ENCODE measurements around the gene RTN4R. TPM values are rescaled to one million over a fixed set of nuclear protein-coding genes. Genes with fewer than 3 reads are reported as not detected.
"Not testable (repeated sequence)": the region's sequence is repeated elsewhere in the genome, so short reads cannot be mapped to it uniquely, and the experiment has no call there.

The RTN4R gene
- total RNA-seq, 4 donors from 2014 or later: 2.5 to 6.9 (median 3.6) TPM

GRCh38 chr22:20264614-20265452, 3.3 kb downstream of the RTN4R start:
- Histone ChIP-seq H3K27ac (peak overlapping the region in 1 of 4 donors; percentile 51), H3K27me3 (peaks cover 0 to 16% of the 10 kb centered on the region in 2 donors), H3K4me1 (peaks cover 0 to 29% (median 8%) of the 10 kb centered on the region in 4 donors), H3K36me3 (no peaks in the 10 kb centered on the region), H3K4me3 (no peak overlapping the region), H3K9me3 (no peaks in the 10 kb centered on the region)
- TF ChIP-seq POLR2A (IDR thresholded peaks at IDR 0.05) (no peak), EP300 (IDR thresholded peaks at IDR 0.05) (no peak), CTCF (IDR thresholded peaks at IDR 0.05) (no peak)
- WGBS, 2 donors: 52 to 61% methylated on average over 12 to 13 of the region's 21 CpGs
- DNase-seq (ENCODE audit: low spot score in 2 of 2): no peak

GRCh38 chr22:20263404-20264281, 4.5 kb downstream of the RTN4R start:
- Histone ChIP-seq H3K27me3 (peaks cover 0 to 11% of the 10 kb centered on the region in 2 donors), H3K4me1 (peaks cover 0 to 27% (median 8%) of the 10 kb centered on the region in 4 donors)
- H3K27ac ChIP-seq; H3K36me3 ChIP-seq; H3K4me3 ChIP-seq; DNase-seq (ENCODE audit: low spot score in 2 of 2); H3K9me3 ChIP-seq: not testable (repeated sequence)
- 77 to 83% methylated on average over 14 to 15 of the region's 17 CpGs for WGBS, 2 donors

GRCh38 chr22:20262582-20263147, 5.5 kb downstream of the RTN4R start:
- Histone ChIP-seq H3K9me3 (no peaks in the 10 kb centered on the region), H3K4me1 (peaks cover 0 to 21% (median 5%) of the 10 kb centered on the region in 4 donors), H3K27ac (no peak overlapping the region), H3K36me3 (no peaks in the 10 kb centered on the region), H3K27me3 (peaks cover 0 to 8% of the 10 kb centered on the region in 2 donors), H3K4me3 (no peak overlapping the region)
- DNase-seq (ENCODE audit: low spot score in 2 of 2): no peak
- 56 to 58% methylated on average over 5 to 7 of the region's 7 CpGs for WGBS, 2 donors
- no peak for TF ChIP-seq EP300 (IDR thresholded peaks at IDR 0.05)
- no peak for TF ChIP-seq CTCF (IDR thresholded peaks at IDR 0.05)
- TF ChIP-seq POLR2A (IDR thresholded peaks at IDR 0.05): no peak

GRCh38 chr22:20261848-20262581, 6.1 kb downstream of the RTN4R start:
- Histone ChIP-seq H3K27ac (no peak overlapping the region), H3K9me3 (no peaks in the 10 kb centered on the region), H3K27me3 (peaks cover 0 to 1% of the 10 kb centered on the region in 2 donors), H3K36me3 (no peaks in the 10 kb centered on the region), H3K4me3 (no peak overlapping the region), H3K4me1 (peaks cover 0 to 14% (median under 1%) of the 10 kb centered on the region in 4 donors)
- no peak for TF ChIP-seq EP300 (IDR thresholded peaks at IDR 0.05)
- no peak for TF ChIP-seq POLR2A (IDR thresholded peaks at IDR 0.05)
- TF ChIP-seq CTCF (IDR thresholded peaks at IDR 0.05): no peak
- no peak for DNase-seq (ENCODE audit: low spot score in 2 of 2)
- WGBS, 2 donors: 82 to 84% methylated on average over 14 of the region's 14 CpGs

Data from tibial nerve (tissue), 4 donors.